Ovary (tissue), 3 donors: ENCODE results near the gene NSF.

Experiments
- CTCF ChIP-seq, 3 donors: fragments of 450-650 bp in 2 of 3; fragments of 200-600 bp in 1 of 3; IDR thresholded peaks; one replicate each; pipeline versions ENCODE4 v1.5.1 to v1.8.0; 2016 to 2022; ENCODE audit warnings: antibody characterized with exemption in 3 of 3, mild to moderate bottlenecking in 1 of 3
- POLR2A ChIP-seq: fragments of 450-650 bp; IDR thresholded peaks from one replicate; pipeline ENCODE4 v1.6.1; 2017; ENCODE audit warnings: antibody characterized with exemption, mild to moderate bottlenecking, moderate library complexity
- donor health status: DM: no; HTN: no; CAD: no.

GRCh38 chr17:46773221-46773605, 182.7 kb downstream of the NSF start:
- TF ChIP-seq CTCF (IDR thresholded peaks at IDR 0.05) (no peak), POLR2A (no peak)
